ENCODE measurements around the gene SSBP4. TPM values are rescaled to one million over a fixed set of nuclear protein-coding genes. Genes with fewer than 3 reads are reported as not detected.

Gene SSBP4
- total RNA-seq, 4 donors from 2014 or later = 28.8 to 42.0 (median 36.0) TPM

- intact Hi-C loops (cut with DNase I; ENCODE audit: low total_unique reads) = no loop called here
- no peak overlapping the region for H3K4me3 ChIP-seq (ENCODE audit: low read depth, poor library complexity, severe bottlenecking)
- 79 to 81% methylated on average over 14 of the region's 14 CpGs for WGBS, 2 donors
- TF ChIP-seq CTCF (IDR thresholded peaks at IDR 0.05) (no peak), POLR2A (IDR thresholded peaks at IDR 0.05) (no peak)
- no peak for DNase-seq (ENCODE audit: low spot score in 2 of 2)
Observed at GRCh38 chr19:18422530-18423191, 3.5 kb downstream of the SSBP4 start.

GRCh38 chr19:18423258-18424020 lies 4.2 kb downstream of the SSBP4 start:
- intact Hi-C loops (cut with DNase I; ENCODE audit: low total_unique reads) = no loop called here
- no peak for TF ChIP-seq POLR2A (IDR thresholded peaks at IDR 0.05)
- H3K4me3 ChIP-seq (ENCODE audit: low read depth, poor library complexity, severe bottlenecking) = no peak overlapping the region
- no peak for DNase-seq (ENCODE audit: low spot score in 2 of 2)
- 83 to 87% methylated on average over 21 of the region's 21 CpGs for WGBS, 2 donors

GRCh38 chr19:18424122-18424889 lies 5.1 kb downstream of the SSBP4 start:
- 76 to 79% methylated on average over 21 to 22 of the region's 22 CpGs for WGBS, 2 donors
- no peak for DNase-seq (ENCODE audit: low spot score in 2 of 2)
- TF ChIP-seq CTCF (IDR thresholded peaks at IDR 0.05) = no peak
- TF ChIP-seq POLR2A (IDR thresholded peaks at IDR 0.05) = no peak
- H3K4me3 ChIP-seq (ENCODE audit: low read depth, poor library complexity, severe bottlenecking) = no peak overlapping the region
- intact Hi-C loops (cut with DNase I; ENCODE audit: low total_unique reads) = no loop called here

GRCh38 chr19:18424890-18425514 lies 5.8 kb downstream of the SSBP4 start:
- no peak overlapping the region for H3K4me3 ChIP-seq (ENCODE audit: low read depth, poor library complexity, severe bottlenecking)
- WGBS, 2 donors = 78 to 81% methylated on average over 14 to 17 of the region's 17 CpGs
- no peak for DNase-seq (ENCODE audit: low spot score in 2 of 2)
- TF ChIP-seq POLR2A (IDR thresholded peaks at IDR 0.05) = no peak
- TF ChIP-seq CTCF (IDR thresholded peaks at IDR 0.05) = no peak
- intact Hi-C loops (cut with DNase I; ENCODE audit: low total_unique reads) = no loop called here

- TF ChIP-seq POLR2A (IDR thresholded peaks at IDR 0.05) = no peak
- TF ChIP-seq CTCF (IDR thresholded peaks at IDR 0.05) = no peak
- intact Hi-C loops (cut with DNase I; ENCODE audit: low total_unique reads) = no loop called here
- 47 to 48% methylated on average over 17 to 18 of the region's 18 CpGs for WGBS, 2 donors
- no peak overlapping the region for H3K4me3 ChIP-seq (ENCODE audit: low read depth, poor library complexity, severe bottlenecking)
- no peak for DNase-seq (ENCODE audit: low spot score in 2 of 2)
Observed at GRCh38 chr19:18425515-18426415, 6.6 kb downstream of the SSBP4 start.

Data from lower leg skin (tissue), 4 donors.